Measurements from ENCODE around the gene FCHO1. TPM values are rescaled to one million over a fixed set of nuclear protein-coding genes. Genes with fewer than 3 reads are reported as not detected.

FCHO1 gene
- total RNA-seq, 1 donor from 2014 or later = not detected

DNA sequence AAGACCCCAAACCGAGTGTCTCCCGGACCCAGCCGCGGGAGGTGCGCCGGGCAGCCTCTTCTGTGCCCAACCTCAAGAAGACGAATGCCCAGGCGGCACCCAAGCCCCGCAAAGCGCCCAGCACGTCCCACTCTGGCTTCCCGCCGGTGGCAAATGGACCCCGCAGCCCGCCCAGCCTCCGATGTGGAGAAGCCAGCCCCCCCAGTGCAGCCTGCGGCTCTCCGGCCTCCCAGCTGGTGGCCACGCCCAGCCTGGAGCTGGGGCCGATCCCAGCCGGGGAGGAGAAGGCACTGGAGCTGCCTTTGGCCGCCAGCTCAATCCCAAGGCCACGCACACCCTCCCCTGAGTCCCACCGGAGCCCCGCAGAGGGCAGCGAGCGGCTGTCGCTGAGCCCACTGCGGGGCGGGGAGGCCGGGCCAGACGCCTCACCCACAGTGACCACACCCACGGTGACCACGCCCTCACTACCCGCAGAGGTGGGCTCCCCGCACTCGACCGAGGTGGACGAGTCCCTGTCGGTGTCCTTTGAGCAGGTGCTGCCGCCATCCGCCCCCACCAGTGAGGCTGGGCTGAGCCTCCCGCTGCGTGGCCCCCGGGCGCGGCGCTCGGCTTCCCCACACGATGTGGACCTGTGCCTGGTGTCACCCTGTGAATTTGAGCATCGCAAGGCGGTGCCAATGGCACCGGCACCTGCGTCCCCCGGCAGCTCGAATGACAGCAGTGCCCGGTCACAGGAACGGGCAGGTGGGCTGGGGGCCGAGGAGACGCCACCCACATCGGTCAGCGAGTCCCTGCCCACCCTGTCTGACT, 24.1 kb upstream of the FCHO1 start:
- Histone ChIP-seq H3K36me3 (peaks cover 72 to 95% of the 10 kb centered on the region in 2 donors), H3K9me3 (no peaks in the 10 kb centered on the region), H3K4me3 (no peak overlapping the region), H3K4me1 (peaks cover 0 to 2% of the 10 kb centered on the region in 2 donors), H3K27me3 (no peaks in the 10 kb centered on the region), H3K27ac (no peak overlapping the region)
- TF ChIP-seq, protein P1, sequence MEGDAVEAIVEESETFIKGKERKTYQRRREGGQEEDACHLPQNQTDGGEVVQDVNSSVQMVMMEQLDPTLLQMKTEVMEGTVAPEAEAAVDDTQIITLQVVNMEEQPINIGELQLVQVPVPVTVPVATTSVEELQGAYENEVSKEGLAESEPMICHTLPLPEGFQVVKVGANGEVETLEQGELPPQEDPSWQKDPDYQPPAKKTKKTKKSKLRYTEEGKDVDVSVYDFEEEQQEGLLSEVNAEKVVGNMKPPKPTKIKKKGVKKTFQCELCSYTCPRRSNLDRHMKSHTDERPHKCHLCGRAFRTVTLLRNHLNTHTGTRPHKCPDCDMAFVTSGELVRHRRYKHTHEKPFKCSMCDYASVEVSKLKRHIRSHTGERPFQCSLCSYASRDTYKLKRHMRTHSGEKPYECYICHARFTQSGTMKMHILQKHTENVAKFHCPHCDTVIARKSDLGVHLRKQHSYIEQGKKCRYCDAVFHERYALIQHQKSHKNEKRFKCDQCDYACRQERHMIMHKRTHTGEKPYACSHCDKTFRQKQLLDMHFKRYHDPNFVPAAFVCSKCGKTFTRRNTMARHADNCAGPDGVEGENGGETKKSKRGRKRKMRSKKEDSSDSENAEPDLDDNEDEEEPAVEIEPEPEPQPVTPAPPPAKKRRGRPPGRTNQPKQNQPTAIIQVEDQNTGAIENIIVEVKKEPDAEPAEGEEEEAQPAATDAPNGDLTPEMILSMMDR (IDR thresholded peaks at IDR 0.05) = no peak
- no peak for DNase-seq (ENCODE audit: low spot score in 2 of 2)
- intact Hi-C loops (cut with DNase I) = no loop called here

DNA sequence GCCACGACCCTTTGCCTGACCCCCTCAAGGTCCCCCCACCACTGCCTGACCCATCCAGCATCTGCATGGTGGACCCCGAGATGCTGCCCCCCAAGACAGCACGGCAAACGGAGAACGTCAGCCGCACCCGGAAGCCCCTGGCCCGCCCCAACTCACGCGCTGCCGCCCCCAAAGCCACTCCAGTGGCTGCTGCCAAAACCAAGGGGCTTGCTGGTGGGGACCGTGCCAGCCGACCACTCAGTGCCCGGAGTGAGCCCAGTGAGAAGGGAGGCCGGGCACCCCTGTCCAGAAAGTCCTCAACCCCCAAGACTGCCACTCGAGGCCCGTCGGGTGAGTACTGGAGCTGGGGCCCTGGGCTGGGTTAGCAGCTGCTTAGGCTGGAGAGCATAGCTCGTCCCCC, 23.4 kb upstream of the FCHO1 start:
- TF ChIP-seq, protein P1 (IDR thresholded peaks at IDR 0.05) = no peak
- H3K36me3 ChIP-seq = peaks cover 76 to 100% of the 10 kb centered on the region in 2 donors
- no peaks in the 10 kb centered on the region for H3K4me1 ChIP-seq
- no peaks in the 10 kb centered on the region for H3K9me3 ChIP-seq
- no peaks in the 10 kb centered on the region for H3K27me3 ChIP-seq
- H3K27ac ChIP-seq = no peak overlapping the region
- H3K4me3 ChIP-seq = no peak overlapping the region
- no peak for DNase-seq (ENCODE audit: low spot score in 2 of 2)
- intact Hi-C loops (cut with DNase I) = no loop called here

DNA sequence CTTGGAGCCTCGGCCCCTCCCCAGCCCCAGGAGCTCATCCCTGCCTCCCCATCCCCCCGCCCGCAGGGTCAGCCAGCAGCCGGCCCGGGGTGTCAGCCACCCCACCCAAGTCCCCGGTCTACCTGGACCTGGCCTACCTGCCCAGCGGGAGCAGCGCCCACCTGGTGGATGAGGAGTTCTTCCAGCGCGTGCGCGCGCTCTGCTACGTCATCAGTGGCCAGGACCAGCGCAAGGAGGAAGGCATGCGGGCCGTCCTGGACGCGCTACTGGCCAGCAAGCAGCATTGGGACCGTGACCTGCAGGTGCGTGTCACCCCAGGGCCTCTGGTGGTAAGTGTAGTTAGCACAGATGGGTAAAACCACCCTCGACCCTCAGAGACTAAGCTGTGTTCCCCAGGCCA, 18.1 kb upstream of the FCHO1 start:
- H3K4me1 ChIP-seq = no peaks in the 10 kb centered on the region
- TF ChIP-seq, protein P1 (IDR thresholded peaks at IDR 0.05) = no peak
- H3K4me3 ChIP-seq = no peak overlapping the region
- no peak for DNase-seq (ENCODE audit: low spot score in 2 of 2)
- no peaks in the 10 kb centered on the region for H3K27me3 ChIP-seq
- H3K36me3 ChIP-seq = peaks cover 74 to 90% of the 10 kb centered on the region in 2 donors
- no peaks in the 10 kb centered on the region for H3K9me3 ChIP-seq
- H3K27ac ChIP-seq = no peak overlapping the region
- intact Hi-C loops (cut with DNase I) = no loop called here

DNA sequence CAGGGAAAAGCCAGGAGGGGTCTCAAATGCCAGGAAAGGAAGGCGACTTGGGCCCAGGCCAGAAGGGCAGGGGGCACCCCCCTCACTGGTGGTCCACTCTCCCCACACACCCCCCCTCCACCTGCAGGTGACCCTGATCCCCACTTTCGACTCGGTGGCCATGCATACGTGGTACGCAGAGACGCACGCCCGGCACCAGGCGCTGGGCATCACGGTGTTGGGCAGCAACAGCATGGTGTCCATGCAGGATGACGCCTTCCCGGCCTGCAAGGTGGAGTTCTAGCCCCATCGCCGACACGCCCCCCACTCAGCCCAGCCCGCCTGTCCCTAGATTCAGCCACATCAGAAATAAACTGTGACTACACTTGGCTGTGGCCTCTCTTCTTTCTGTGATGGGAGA, 17.1 kb upstream of the FCHO1 start:
- TF ChIP-seq, protein P1 (IDR thresholded peaks at IDR 0.05) = no peak
- intact Hi-C loops (cut with DNase I) = no loop called here
- Histone ChIP-seq H3K9me3 (no peaks in the 10 kb centered on the region), H3K36me3 (peaks cover 66 to 80% of the 10 kb centered on the region in 2 donors), H3K4me3 (no peak overlapping the region), H3K27me3 (no peaks in the 10 kb centered on the region), H3K27ac (no peak overlapping the region), H3K4me1 (no peaks in the 10 kb centered on the region)
- DNase-seq (ENCODE audit: low spot score in 2 of 2) = no peak

DNA sequence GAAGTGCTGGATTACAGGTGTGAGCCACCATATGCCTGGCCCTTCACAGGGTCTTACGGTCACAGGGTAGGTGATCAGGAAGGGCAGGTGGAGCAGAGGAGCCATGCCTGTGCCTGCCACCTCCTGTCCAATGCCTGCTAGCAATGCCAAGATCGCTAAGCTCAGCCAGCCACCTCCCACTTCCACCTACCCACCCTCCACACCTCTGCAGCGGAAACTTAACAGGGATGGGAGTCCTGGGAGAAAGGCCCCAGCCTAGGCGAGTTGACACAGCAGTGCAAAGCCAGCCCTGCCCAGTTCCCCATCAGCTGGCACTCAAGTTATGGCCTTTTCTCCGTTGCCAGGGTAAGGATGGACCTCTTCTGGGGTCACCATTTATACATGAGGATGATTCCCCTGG, 15.9 kb upstream of the FCHO1 start:
- intact Hi-C loops (cut with DNase I) = no loop called here
- TF ChIP-seq, protein P1 (IDR thresholded peaks at IDR 0.05) = no peak
- H3K9me3 ChIP-seq = no peaks in the 10 kb centered on the region
- peaks cover 57 to 67% of the 10 kb centered on the region in 2 donors for H3K36me3 ChIP-seq
- no peaks in the 10 kb centered on the region for H3K4me1 ChIP-seq
- H3K4me3 ChIP-seq = no peak overlapping the region
- no peaks in the 10 kb centered on the region for H3K27me3 ChIP-seq
- DNase-seq (ENCODE audit: low spot score in 2 of 2) = no peak
- H3K27ac ChIP-seq = no peak overlapping the region

All from ascending aorta (tissue), 2 donors.